HCT116 (cell line): ENCODE measurements around the gene CAMK1D. TPM values are rescaled to one million over a fixed set of nuclear protein-coding genes. Genes with fewer than 3 reads are reported as not detected.

Source experiments
- ATAC-seq: fragments of 200-7000 bp; cut with Tn5 transposase; 2 replicates; pipeline ENCODE4 v1.9.1; 2020; ENCODE audit warnings: mild to moderate bottlenecking, moderate library complexity
- BruUV-seq: library from RNA; stranded (reverse); fragments of 400-500 nt; replicated peaks from 2 replicates; lab custom pipeline; 2021; lab: Mats Ljungman, UMichigan
- CTCF ChIA-PET: fragments of 300-600 bp; sonication (Branson Sonifier 250); formaldehyde crosslinking; loops from one replicate; lab custom pipeline; 2021; ENCODE audit warnings: antibody characterized with exemption; lab: Charles Lee
- POLR2A ChIA-PET: fragments of 300-600, 350-600 bp; sonication (Branson Sonifier 250); formaldehyde crosslinking; loops from one replicate; lab custom pipeline; 2021; ENCODE audit warnings: antibody characterized with exemption; lab: Charles Lee
- RAD21 ChIA-PET, 2 experiments: fragments of 300-600 bp; sonication (Branson Sonifier 250); formaldehyde crosslinking; loops; one replicate each; lab custom pipeline; 2023; ENCODE audit warnings: low total read pairs in 2 of 2; ENCODE audit not compliant: uncharacterized antibody in 2 of 2, unreplicated experiment in 2 of 2, low non-redundant PET in 1 of 2; lab: Charles Lee
- DNase-seq: peaks from one replicate; pipeline ENCODE4 v3.0.0-alpha.2; 2010; ENCODE audit warnings: low read depth, low spot score
- H2AFZ ChIP-seq: fragments of 200-600 bp; shearing (Covaris generic), sonication (generic); 2 replicates; pipeline ENCODE4 v1.6.1; 2017; ENCODE audit warnings: low read depth, mixed run types, mixed read lengths, antibody characterized with exemption, low read length; ENCODE audit not compliant: poor library complexity, severe bottlenecking
- H3K27ac ChIP-seq: 2 replicates; pipeline ENCODE4 v1.5.1; 2012; ENCODE audit warnings: low read depth, low read length
- H3K27me3 ChIP-seq: fragments of 200-600 bp; sonication (generic); 2 replicates; pipeline ENCODE4 v1.6.1; 2016; ENCODE audit warnings: mixed run types, low read length, mixed read lengths; ENCODE audit not compliant: insufficient read depth
- H3K36me3 ChIP-seq, 2 experiments: fragments of 200-500 bp in 1 of 2; fragments of 200-600 bp in 1 of 2; sonication (Bioruptor generic) in 1 of 2; sonication (generic) in 1 of 2; 2 replicates each; pipeline versions ENCODE4 v1.5.1 to v1.6.1; 2014 to 2016; ENCODE audit warnings: low read length in 2 of 2, inconsistent platforms in 1 of 2, mixed read lengths in 1 of 2, mixed run types in 1 of 2; ENCODE audit not compliant: insufficient read depth in 2 of 2, control insufficient read depth in 1 of 2
- H3K4me1 ChIP-seq, 2 experiments: fragments of 200-600 bp in 1 of 2; sonication (generic) in 1 of 2; 2 replicates each; pipeline versions ENCODE4 v1.5.1 to v1.6.1; 2012 to 2017; ENCODE audit warnings: low read length in 2 of 2, inconsistent platforms in 1 of 2, mild to moderate bottlenecking in 1 of 2, mixed read lengths in 1 of 2, mixed run types in 1 of 2, moderate library complexity in 1 of 2; ENCODE audit not compliant: insufficient read depth in 2 of 2, control insufficient read depth in 1 of 2
- H3K4me2 ChIP-seq: fragments of 200-600 bp; sonication (generic); 2 replicates; pipeline ENCODE4 v1.6.1; 2017; ENCODE audit warnings: mixed run types, low read length, mixed read lengths
- H3K4me3 ChIP-seq, 2 experiments: fragments of 200-600 bp in 1 of 2; sonication (generic) in 1 of 2; replicated peaks in 1 of 2; 2 replicates each; pipeline ENCODE4 v1.5.1; 2011 to 2016; ENCODE audit warnings: low read length in 2 of 2, control low read depth in 1 of 2, low read depth in 1 of 2, mild to moderate bottlenecking in 1 of 2, mixed read lengths in 1 of 2, mixed run types in 1 of 2
- H3K79me2 ChIP-seq: fragments of 200-600 bp; sonication (generic); 2 replicates; pipeline ENCODE4 v1.6.1; 2017; ENCODE audit warnings: mild to moderate bottlenecking, mixed run types, low read length, moderate library complexity, mixed read lengths; ENCODE audit not compliant: insufficient read depth
- H3K9ac ChIP-seq: fragments of 200-600 bp; sonication (generic); 2 replicates; pipeline ENCODE4 v1.6.1; 2016; ENCODE audit warnings: low read length, mixed read lengths
- H3K9me2 ChIP-seq: fragments of 200-600 bp; sonication (generic), shearing (Covaris generic); 2 replicates; pipeline ENCODE4 v1.6.1; 2017; ENCODE audit warnings: mixed run types, mild to moderate bottlenecking, moderate library complexity; ENCODE audit not compliant: insufficient read depth
- H3K9me3 ChIP-seq, 2 experiments: fragments of 200-500 bp in 1 of 2; fragments of 200-600 bp in 1 of 2; sonication (Bioruptor generic) in 1 of 2; sonication (generic) in 1 of 2; 2 replicates each; pipeline ENCODE4 v1.6.1; 2014 to 2017; ENCODE audit warnings: low read length in 2 of 2, mixed read lengths in 2 of 2, inconsistent platforms in 1 of 2, low read depth in 1 of 2, mild to moderate bottlenecking in 1 of 2, mixed run types in 1 of 2, moderate library complexity in 1 of 2; ENCODE audit not compliant: control insufficient read depth in 1 of 2, insufficient read depth in 1 of 2
- H4K20me1 ChIP-seq: fragments of 200-600 bp; sonication (generic), shearing (Covaris generic); 2 replicates; pipeline ENCODE4 v1.6.1; 2017; ENCODE audit warnings: mixed run types, mild to moderate bottlenecking, moderate library complexity; ENCODE audit not compliant: insufficient read depth
- CBX3 ChIP-seq: IDR thresholded peaks from 2 replicates; pipeline ENCODE4 v1.6.1; 2012; ENCODE audit warnings: low read depth
- CEBPB ChIP-seq: IDR thresholded peaks from 2 replicates; pipeline ENCODE4 v1.6.1; 2012; ENCODE audit warnings: low read depth
- JUND ChIP-seq: IDR thresholded peaks from 2 replicates; pipeline ENCODE4 v1.6.1; 2012
- MAX ChIP-seq: IDR thresholded peaks from 2 replicates; pipeline ENCODE4 v1.6.1; 2012
- RAD21 ChIP-seq: IDR thresholded peaks from 2 replicates; pipeline ENCODE4 v1.6.1; 2012; ENCODE audit warnings: low read depth, mild to moderate bottlenecking
- REST ChIP-seq: IDR thresholded peaks from 2 replicates; pipeline ENCODE4 v1.6.1; 2012; ENCODE audit warnings: low read depth
- SIN3A ChIP-seq: IDR thresholded peaks from 2 replicates; pipeline ENCODE4 v1.6.1; 2012; ENCODE audit warnings: low read depth
- SRF ChIP-seq: IDR thresholded peaks from 2 replicates; pipeline ENCODE4 v1.6.1; 2012; ENCODE audit warnings: low read depth
- ZBTB33 ChIP-seq: IDR thresholded peaks from 2 replicates; pipeline ENCODE4 v1.6.1; 2011; ENCODE audit warnings: mild to moderate bottlenecking, low read length, moderate library complexity; ENCODE audit not compliant: insufficient replicate concordance; ENCODE audit errors: extremely low read depth
- ZNF274 ChIP-seq: fragments of 200-500 bp; sonication (Bioruptor generic); IDR thresholded peaks from 2 replicates; pipeline ENCODE4 v1.6.1; 2014; ENCODE audit warnings: mild to moderate bottlenecking, low read depth, low read length, inconsistent platforms
- intact Hi-C: fragments of 100-400 bp; cut with micrococcal nuclease; formaldehyde crosslinking; loops from 2 replicates; pipeline ENCODE4 v1.10.0; 2022
- total RNA-seq: library from RNA; stranded (reverse); gene quantifications from one replicate; pipeline ENCODE4 v1.2.1, GENCODE V29; 2021; ENCODE audit not compliant: unreplicated experiment

Gene CAMK1D
- total RNA-seq, 1 experiment from 2014 or later = 9.6 TPM

GRCh38 chr10:12577610-12578009, 228.3 kb downstream of the CAMK1D start (continued):
- TF ChIP-seq ZBTB33 = no peak
- no peak for TF ChIP-seq SIN3A

- Histone ChIP-seq H3K36me3 (no peaks in the 10 kb centered on the region), H3K4me2 (no peak overlapping the region), H4K20me1 (no peaks in the 10 kb centered on the region), H2AFZ (no peak overlapping the region), H3K27ac (no peak overlapping the region), H3K9me3 (peaks cover 4 to 5% of the 10 kb centered on the region in 2 experiments; a peak in 2 of 4 replicates), H3K9ac (no peak overlapping the region), H3K9me2 (no peaks in the 10 kb centered on the region), H3K79me2 (no peaks in the 10 kb centered on the region), H3K27me3 (no peaks in the 10 kb centered on the region), H3K4me1 (no peaks in the 10 kb centered on the region), H3K4me3 (no peak overlapping the region)
- CTCF ChIA-PET = no interaction called here
- BruUV-seq = no TSS peak
- TF ChIP-seq MAX (no peak), SRF (no peak), ZNF274 (no peak), JUND (no peak), REST (no peak), CBX3 (no peak), RAD21 (no peak), CEBPB (no peak)
- RAD21 ChIA-PET = no interaction called here
- DNase-seq (no peak), ATAC-seq (no peak)
- POLR2A ChIA-PET = no interaction called here
- intact Hi-C loops = no loop called here
Observed at GRCh38 chr10:12579954-12580858, 230.9 kb downstream of the CAMK1D start.
